ENCODE results near the gene GSTT2B.
"Not testable (repeated sequence)": the region's sequence is repeated elsewhere in the genome, so short reads cannot be mapped to it uniquely, and the experiment has no call there.

GSTT2B gene

DNA sequence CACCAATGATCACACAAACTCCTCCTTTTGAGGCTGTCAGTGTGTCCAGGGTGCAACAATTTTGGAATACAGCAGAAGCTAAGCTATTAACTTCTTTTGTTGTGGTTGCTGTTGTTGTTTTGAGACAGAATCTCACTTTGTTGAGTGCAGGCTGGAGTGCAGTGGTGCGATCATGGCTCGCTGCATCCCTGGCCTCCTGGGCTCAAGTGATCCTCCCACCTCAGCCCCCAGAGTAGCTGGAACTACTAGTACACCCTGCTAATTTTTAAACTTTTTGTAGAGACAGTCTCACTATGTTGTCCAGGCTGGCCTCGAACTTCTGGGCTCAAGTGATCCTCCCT is 22.0 kb downstream of the GSTT2B start:
- no peak for DNase-seq

DNA sequence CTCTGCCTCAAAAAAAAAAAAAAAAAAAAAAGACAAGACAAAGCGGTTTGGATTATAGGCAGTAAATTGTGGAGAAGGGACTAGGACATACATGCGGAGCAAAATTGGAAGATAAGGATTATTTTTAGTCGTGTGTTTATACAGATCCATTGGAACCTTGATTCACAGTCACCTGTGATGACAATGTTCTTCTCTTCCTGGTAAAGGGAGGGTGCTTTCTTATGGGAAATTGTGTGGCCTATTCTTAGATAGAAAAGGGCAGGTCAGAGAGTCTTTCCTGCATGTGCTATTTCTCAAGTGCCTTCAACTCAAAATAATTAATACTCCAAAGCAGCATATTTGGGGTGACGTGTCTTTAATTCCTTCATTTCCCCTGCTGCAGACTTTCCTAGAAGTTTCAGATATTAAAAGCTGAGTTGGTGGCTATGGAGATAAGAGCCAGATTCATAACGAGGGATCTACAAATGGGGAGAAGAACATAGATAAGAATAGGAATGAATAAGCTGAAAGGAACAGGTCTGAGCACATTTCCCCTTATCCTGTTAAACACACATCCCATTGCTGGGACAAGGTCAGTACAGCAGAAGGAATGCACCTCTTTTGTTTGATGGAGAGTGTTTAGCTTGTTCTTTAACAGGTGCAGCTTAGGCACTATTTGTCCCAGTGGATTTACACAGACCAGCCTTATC is 22.5 kb downstream of the GSTT2B start:
- peak; percentile 56 for DNase-seq

DNA sequence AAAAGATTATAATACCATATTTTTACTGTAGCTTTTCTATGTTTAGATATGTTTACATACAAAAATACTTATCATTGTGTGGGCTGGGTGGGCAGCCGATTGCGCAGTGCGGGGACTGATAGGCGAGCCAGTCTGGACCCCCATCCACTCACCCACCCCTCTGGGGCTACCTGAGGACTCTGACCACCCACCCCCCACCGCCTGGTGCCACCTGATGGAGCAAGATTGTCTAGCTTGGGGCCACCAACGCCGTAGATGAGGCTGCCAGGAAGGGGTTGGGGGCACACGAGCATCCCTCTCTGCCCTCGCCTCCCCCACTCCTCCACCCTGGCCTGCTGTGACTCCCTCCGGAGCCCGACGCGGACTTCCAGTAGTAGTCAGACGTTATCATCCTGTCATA is 34.4 kb downstream of the GSTT2B start:
- DNase-seq = no peak

DNA sequence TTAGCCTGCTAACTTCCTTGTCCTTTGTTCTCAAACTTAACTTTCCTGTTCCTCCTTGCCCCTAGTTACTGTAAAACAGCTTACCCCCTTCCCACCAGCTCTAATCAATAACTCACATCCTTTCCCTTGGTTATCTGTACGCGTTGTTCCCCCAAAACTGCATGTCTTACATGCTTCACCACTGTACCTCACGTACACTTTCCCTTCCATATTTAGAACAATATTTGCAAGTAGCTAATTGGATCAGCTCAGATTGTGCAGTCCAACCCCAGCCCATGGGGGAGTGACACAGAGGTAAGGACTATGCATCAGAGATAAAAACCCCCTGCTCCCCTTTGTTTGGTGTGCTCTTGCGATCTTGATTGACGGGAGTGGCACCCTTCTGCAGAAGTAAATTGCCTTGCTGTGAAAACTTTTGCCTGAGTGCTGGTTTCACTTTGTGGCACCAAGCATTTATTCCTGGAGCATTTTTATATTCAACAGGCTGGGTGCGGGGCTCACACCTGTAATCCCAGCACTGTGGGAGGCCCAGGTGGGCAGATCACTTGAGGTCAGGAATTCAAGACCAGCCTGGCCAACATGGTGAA is 35.9 kb downstream of the GSTT2B start:
- no peak for DNase-seq

DNA sequence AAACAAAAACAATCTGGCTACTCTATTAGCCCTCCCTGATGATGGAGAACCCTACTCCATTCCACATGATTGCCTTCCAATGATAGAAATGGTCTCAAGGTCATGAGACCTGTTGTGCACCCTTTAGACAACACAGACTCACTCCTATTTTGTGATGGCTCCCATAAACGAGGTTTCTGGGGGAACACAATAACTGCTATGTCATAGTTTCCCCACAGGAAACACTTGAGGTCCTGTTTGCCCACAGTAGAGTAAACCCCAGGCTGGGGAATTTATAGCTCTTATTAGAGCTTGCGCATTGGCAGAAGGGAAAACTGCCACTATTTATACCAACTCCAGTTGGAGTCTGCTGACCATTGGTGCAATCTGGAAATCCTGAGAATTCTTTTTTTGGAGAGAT is 38.1 kb downstream of the GSTT2B start:
- DNase-seq = no peak

DNA sequence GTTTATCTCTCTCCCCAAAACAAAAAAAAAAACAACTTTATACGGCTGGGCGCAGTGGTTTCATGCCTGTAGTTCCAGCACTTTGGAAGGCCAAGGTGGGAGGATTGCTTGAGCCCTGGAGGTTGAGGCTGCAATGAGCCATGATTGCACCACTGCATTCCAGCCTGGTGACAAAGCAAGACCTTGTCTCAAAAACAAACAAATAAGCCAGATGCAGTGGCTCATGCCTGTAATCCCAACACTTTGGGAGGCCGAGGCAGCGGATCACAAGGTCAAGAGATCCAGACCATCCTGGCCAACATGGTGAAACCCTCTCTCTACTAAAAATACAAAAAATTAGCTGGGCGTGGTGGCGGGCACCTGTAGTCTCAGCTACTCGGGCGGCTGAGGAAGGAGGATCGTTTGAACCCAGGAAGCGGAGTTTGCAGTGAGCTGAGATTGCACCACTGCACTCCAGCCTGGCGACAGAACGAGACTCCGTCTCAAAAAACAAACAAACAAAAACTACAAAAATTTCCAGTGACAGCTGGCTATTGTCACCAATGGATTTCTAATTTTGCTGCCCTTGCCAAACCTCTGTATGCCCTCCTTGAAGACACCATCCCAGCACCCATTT is 39.3 kb downstream of the GSTT2B start:
- DNase-seq = not testable (repeated sequence)

DNA sequence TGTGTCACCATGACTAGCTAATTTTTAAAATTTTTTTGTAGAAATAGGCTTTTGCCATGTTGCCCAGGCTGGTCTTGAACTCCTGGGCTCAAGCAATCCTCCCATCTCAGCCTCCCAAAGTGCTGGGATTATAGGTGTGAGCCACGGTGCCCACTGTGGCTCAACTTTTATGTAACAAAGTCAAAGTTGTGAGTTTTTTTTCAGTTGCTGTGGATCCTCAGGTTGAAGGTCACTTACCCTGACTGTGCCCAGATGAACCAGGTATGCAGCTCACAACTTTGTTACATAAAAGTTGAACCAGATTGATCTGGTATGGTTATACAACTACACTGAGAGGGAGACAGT is 40.8 kb downstream of the GSTT2B start:
- not testable (repeated sequence) for DNase-seq

DNA sequence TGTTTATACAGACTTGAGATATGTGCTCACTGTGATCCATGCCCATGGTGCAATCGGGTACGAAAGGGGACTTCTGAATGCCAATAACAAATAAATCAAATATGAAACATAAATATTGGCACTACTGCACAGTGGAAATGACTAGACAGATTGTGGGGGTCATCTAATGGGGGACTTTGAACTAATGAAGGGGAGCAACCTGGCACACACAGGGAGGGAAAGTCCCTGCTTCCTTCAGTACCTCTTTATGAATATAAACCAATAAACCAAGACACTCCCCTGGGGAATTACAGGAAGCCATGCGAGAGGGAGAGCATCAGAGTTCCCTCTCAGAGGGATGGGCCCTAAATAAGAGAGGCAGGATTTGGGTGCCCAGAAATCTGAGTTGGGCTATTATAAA is 45.7 kb downstream of the GSTT2B start:
- no peak for DNase-seq

DNA sequence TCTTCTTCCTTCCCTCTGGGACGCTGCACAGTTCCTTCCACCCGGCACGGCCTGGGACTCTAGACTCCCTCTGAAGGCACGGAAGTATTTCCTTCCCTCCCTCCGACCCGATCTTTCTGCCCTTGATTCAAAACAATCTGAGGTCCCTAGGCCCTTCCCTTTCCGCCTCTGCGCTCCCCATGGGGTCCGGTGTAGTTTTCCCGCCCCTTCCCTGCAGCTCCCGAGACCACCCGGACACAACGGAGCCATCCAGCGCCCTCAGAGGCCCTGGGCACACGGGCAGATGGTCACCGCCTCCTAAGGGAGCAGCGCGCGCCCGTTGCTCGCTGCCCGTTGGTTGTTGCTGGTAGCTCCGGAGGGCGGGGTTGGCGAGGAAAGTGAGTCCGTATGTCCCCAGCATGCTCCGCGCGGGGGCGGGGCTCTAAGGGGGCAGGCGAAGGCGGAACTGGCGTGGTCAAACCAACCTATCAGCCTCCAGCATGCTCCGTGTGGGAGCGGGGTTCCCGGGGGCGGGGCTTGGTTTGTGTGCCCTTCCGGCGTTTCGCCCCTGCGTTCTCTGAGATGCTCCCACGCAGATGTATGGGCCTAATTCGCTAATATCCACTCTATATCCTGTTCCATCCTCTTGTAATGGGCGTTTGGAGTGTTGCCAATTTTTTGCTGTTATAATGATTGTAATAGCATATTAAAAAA is 47.2 kb downstream of the GSTT2B start:
- peak; percentile 99 for DNase-seq

DNA sequence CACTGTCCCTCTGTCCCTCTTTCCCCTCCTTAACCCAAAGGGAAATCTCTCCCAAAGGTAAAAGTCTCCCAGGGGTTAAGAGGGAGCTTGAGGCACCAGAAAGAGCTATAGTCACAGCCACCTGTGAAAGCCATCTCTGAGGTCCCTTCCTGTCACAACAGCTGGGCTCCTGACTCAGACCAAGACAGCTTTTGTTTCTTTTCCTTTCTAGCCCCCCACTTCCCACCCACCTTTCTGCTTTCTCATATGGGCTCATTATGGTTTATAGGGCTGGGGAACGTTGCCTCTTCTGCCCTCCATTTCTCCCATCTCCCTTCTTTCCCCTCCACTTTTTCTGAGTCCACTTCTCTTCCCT is 47.7 kb downstream of the GSTT2B start:
- no peak for DNase-seq

DNA sequence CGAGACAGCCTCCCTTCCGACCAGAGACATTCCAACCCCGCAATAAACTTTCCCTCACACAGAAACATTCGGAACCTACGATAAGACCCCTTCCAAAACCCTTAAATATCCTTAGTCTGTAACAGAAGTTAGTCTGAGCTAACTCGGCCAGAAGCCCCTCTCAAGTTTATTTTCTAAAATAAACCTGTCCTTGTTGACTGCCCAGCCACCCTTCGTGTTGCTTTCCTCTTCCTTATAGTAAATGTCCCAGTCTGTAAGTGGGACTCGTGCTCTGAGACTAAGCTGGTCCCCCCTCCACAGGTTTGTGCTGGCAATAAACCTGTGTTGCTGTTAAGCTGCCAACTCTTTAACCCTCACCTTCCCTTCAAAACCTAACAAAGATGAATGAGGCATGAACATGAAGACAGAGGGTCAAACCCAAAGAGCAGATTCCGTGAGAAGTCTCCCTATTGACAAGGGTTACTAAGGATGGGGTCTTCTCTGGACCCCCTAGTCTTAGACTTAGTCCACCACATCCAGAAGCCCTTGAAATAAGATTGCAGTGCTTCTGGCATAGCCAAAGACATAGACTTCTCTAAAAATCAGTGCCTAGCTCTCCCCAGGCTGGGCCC is 48.6 kb downstream of the GSTT2B start:
- DNase-seq = no peak

DNA sequence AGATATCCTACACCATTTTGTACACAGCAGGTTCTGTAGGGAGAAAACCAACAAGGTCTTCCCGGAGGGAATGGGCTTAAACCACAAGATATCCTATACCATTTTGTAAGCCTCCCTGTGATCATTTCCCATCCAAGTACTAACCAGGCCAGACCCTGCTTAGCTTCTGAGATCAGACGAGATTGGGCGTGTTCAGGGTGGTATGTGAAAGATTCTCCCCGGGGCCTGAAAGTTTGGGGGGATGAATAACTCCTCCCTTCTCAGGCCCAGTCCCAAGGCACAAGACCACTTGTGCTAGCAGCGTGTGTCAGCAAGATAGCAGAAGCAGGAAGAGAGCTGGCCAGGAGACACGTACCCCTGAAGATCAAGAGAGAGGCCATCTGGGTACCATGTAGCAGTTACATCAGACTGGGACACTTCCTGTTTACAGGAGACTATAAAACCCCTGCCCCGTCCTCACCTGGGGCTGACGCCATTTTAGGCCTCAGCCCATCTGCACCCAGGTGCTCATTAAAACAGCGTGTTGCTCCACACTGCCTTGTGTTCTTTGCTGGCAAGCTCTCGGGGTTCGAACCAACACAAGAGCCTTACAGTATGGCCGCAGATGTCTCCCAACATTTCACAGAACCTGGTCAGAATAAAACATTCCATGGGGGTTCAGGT is 49.5 kb downstream of the GSTT2B start:
- DNase-seq = no peak

DNA sequence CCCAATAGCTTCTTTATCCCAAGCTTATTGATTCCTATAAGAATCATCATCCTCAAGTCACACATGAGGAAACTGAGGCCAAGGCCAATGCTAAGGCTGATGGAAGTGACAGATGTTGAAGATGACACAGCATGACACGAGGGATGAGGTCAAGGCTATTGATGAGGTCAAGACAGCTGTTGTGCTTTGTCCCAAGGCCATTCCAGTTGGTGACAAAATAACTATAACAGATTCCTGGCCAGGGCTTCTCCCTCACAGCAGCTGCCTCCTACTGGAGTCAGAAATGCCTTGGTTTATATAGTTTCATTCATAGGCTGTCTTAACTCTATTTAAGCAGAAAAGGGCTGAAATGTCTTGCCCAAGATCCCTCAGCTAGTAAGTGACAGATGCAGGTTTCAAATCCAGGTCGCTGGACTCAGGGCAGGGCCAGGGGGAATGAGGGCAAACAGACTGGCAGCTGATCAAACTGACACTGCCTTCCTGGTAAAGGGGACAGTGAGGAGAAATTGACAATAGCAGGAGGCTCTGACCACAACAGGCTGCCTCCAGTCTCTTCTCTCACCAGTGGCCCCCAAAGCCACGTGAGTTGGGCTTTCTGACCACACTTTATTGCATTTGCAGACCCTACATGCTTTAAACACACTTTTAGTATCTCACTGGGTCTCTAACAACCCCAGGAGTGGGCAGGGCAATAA is 50.4 kb downstream of the GSTT2B start:
- DNase-seq = no peak

DNA sequence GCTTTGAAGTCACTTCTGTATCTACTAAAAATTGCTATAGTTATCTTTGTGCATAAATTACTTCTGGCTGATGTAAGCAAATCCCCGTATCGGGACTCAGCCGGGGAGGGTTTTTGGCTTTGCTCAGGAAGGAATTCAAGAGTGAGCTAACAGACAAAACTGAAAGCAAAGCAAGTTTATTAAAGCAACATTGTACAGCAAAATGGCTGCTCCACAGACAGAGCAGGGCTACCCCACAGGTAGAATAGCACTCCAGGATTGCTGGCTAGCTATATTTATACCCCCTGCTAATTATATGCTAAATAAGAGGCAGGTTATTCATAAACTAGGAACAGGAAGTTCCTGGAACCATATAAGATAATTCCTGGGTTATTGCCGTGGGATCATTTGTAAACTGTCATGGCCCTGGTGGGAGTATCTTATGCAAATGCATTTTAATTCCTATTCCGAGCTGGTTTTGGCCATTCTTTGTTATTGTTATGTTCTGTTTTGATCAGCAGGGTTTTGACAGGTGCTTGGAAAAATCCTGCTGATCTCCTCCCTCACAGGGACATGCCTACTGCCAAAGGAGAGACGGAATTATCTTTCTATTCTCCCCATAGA is 51.6 kb downstream of the GSTT2B start:
- DNase-seq = no peak

DNA sequence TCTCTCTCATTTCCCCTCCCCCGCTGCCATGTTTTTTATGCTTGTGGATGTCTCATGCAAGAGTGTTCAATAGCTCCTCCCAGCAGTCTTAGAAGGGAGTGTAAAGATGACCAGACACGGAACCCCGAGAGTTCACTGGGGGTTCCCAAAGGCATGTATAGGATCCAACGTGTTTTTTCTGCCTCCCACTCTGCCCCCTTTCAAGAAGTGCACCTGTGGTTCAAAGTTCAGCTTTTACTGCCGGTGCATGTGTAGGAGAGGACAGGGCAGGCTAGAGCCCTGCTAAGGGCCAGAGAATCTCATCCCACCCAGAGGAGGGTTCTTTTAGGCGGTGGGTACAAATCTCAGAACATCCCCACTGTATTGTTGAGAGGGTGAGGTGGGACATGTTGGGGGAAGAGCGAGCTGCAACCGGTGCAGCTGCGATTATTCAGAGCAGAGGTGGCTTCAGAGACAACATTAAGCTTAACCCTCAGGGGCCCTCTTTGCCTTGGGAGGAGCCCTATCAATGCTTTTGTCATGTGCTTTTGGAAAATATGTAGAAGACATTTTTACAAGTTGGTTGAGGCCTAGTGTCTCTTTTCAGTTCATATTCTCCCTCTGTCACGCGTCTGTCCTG is 52.3 kb downstream of the GSTT2B start:
- no peak for DNase-seq

DNA sequence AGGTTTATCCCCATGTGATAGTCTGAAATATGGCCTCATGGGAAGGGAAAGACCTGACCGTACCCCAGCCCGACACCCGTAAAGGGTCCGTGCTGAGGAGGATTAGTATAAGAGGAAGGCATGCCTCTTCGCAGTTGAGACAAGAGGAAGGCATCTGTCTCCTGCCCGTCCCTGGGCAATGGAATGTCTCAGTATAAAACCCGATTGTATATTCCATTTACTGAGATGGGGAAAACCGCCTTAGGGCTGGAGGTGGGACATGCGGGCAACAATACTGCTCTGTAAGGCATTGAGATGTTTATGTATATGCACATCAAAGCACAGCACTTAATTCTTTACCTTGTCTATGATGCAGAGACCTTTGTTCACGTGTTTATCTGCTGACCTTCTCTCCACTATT is 53.6 kb downstream of the GSTT2B start:
- not testable (repeated sequence) for DNase-seq

Data from DMS153 (cell line).